NB4 (cell line): Measurements from ENCODE around the gene PALM3.

Experiments
- POLR2A ChIP-seq: IDR thresholded peaks from 2 replicates; pipeline ENCODE4 v1.6.1; 2011; ENCODE audit warnings: mild to moderate bottlenecking; ENCODE audit not compliant: insufficient read length; ENCODE audit errors: extremely low read depth
- TF ChIP-seq, protein P1 (sequence below): IDR thresholded peaks from one replicate; pipeline ENCODE4 v1.5.1; 2012; ENCODE audit warnings: low read depth, low read length

DNA sequence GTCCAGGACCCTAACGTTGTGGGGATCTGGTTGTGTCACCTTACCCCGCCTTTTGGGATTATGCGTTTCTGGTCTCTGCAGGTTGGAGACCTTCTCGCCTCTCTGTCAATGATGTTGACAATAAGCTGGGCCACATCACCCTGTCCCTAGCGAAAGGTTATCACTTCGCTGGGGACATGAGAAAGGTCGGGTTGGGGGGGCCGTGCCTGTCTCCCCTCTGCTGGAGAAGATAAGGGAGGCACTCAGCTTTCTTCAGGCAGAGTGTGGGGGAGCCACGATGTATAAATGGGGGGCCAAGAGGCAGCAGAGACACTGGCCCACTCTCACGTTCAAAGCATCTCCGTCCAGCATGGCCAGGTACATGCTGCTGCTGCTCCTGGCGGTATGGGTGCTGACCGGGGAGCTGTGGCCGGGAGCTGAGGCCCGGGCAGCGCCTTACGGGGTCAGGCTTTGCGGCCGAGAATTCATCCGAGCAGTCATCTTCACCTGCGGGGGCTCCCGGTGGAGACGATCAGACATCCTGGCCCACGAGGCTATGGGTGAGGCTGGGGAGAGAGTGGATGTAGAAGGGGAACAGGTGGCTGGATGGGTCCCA is 33.9 kb downstream of the PALM3 start, which contains the start of gene RLN3:
- TF ChIP-seq, protein P1, sequence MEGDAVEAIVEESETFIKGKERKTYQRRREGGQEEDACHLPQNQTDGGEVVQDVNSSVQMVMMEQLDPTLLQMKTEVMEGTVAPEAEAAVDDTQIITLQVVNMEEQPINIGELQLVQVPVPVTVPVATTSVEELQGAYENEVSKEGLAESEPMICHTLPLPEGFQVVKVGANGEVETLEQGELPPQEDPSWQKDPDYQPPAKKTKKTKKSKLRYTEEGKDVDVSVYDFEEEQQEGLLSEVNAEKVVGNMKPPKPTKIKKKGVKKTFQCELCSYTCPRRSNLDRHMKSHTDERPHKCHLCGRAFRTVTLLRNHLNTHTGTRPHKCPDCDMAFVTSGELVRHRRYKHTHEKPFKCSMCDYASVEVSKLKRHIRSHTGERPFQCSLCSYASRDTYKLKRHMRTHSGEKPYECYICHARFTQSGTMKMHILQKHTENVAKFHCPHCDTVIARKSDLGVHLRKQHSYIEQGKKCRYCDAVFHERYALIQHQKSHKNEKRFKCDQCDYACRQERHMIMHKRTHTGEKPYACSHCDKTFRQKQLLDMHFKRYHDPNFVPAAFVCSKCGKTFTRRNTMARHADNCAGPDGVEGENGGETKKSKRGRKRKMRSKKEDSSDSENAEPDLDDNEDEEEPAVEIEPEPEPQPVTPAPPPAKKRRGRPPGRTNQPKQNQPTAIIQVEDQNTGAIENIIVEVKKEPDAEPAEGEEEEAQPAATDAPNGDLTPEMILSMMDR, result no peak
- no peak for TF ChIP-seq POLR2A
